CD14-positive monocyte (primary cell): ENCODE results near the gene SLC35B4. TPM values are rescaled to one million over a fixed set of nuclear protein-coding genes. Genes with fewer than 3 reads are reported as not detected.

ENCODE experiments used
- DNase-seq, 3 donors: peaks; one replicate each; pipeline ENCODE4 v3.0.0-alpha.2; 2011 to 2022
- H2AFZ ChIP-seq: 2 replicates; pipeline ENCODE4 v1.6.0; 2012; ENCODE audit warnings: mild to moderate bottlenecking, low read depth, low read length, inconsistent platforms; ENCODE audit not compliant: insufficient read depth, poor library complexity, severe bottlenecking
- H3K27ac ChIP-seq, 2 donors: 1 replicate in 1 of 2; 2 replicates in 1 of 2; pipeline ENCODE4 v1.5.1; 2012 to 2013; ENCODE audit warnings: low read length in 2 of 2, control low read depth in 1 of 2, inconsistent platforms in 1 of 2, low read depth in 1 of 2, mild to moderate bottlenecking in 1 of 2
- H3K27me3 ChIP-seq, 2 donors: one replicate each; pipeline versions ENCODE4 v1.6.0 to v1.6.1; 2011 to 2013; ENCODE audit warnings: low read length in 2 of 2; ENCODE audit not compliant: control insufficient read depth in 2 of 2, insufficient read depth in 2 of 2
- H3K36me3 ChIP-seq, 2 donors: replicated peaks in 1 of 2; 1 replicate in 1 of 2; 2 replicates in 1 of 2; pipeline versions ENCODE4 v1.5.1 to v1.6.1; 2012 to 2013; ENCODE audit warnings: low read length in 2 of 2, control low read depth in 1 of 2, inconsistent platforms in 1 of 2, mild to moderate bottlenecking in 1 of 2; ENCODE audit not compliant: insufficient read depth in 2 of 2, control insufficient read depth in 1 of 2
- H3K4me1 ChIP-seq, 2 donors: 1 replicate in 1 of 2; 2 replicates in 1 of 2; pipeline versions ENCODE4 v1.5.1 to v1.6.1; 2012 to 2013; ENCODE audit warnings: low read length in 2 of 2, control low read depth in 1 of 2, inconsistent platforms in 1 of 2, mild to moderate bottlenecking in 1 of 2, moderate library complexity in 1 of 2; ENCODE audit not compliant: insufficient read depth in 2 of 2, control insufficient read depth in 1 of 2
- H3K4me2 ChIP-seq: replicated peaks from 2 replicates; pipeline ENCODE3; 2012; ENCODE audit warnings: low read length, moderate library complexity, mild to moderate bottlenecking; ENCODE audit not compliant: poor library complexity, severe bottlenecking; ENCODE audit errors: extremely low read depth
- H3K4me3 ChIP-seq, 3 experiments: fragments of 200-600 bp in 1 of 3; sonication (generic) in 1 of 3; replicated peaks in 1 of 3; 1 replicate in 2 of 3; 2 replicates in 1 of 3; pipeline ENCODE4 v1.5.1; 2011 to 2013; ENCODE audit warnings: low read length in 3 of 3, mild to moderate bottlenecking in 3 of 3, control low read depth in 2 of 3, low read depth in 2 of 3, inconsistent platforms in 1 of 3, moderate library complexity in 1 of 3
- H3K79me2 ChIP-seq: 2 replicates; pipeline ENCODE4 v1.6.0; 2012; ENCODE audit warnings: mild to moderate bottlenecking, control low read depth, inconsistent platforms, low read length, moderate library complexity; ENCODE audit not compliant: insufficient read depth
- H3K9ac ChIP-seq: 2 replicates; pipeline ENCODE4 v1.6.0; 2017; ENCODE audit warnings: low read length, mild to moderate bottlenecking; ENCODE audit not compliant: insufficient read depth, poor library complexity, severe bottlenecking
- H3K9me3 ChIP-seq, 2 donors: replicated peaks in 1 of 2; 1 replicate in 1 of 2; 2 replicates in 1 of 2; pipeline versions ENCODE4 v1.5.1 to v1.6.1; 2012 to 2013; ENCODE audit warnings: low read length in 2 of 2, control low read depth in 1 of 2; ENCODE audit not compliant: control insufficient read depth in 1 of 2, insufficient read depth in 1 of 2
- H4K20me1 ChIP-seq: 2 replicates; pipeline ENCODE4 v1.6.0; 2012; ENCODE audit warnings: mild to moderate bottlenecking, low read length, control low read depth, moderate library complexity; ENCODE audit not compliant: insufficient read depth
- H3K27ac Mint-ChIP-seq, 7 donors: one replicate each; pipeline ENCODE4 v1.8.0; 2020; ENCODE audit warnings: mild to moderate bottlenecking in 7 of 7, mixed read lengths in 7 of 7, moderate library complexity in 6 of 7, inconsistent platforms in 2 of 7
- H3K27me3 Mint-ChIP-seq, 3 donors: one replicate each; pipeline ENCODE4 v1.8.0; 2021 to 2022; ENCODE audit warnings: low read depth in 3 of 3, mild to moderate bottlenecking in 3 of 3, mixed read lengths in 3 of 3, moderate library complexity in 3 of 3, inconsistent platforms in 1 of 3
- H3K36me3 Mint-ChIP-seq, 2 donors: one replicate each; pipeline ENCODE4 v1.8.0; 2020; ENCODE audit warnings: mixed read lengths in 2 of 2, inconsistent platforms in 1 of 2, mild to moderate bottlenecking in 1 of 2
- H3K4me1 Mint-ChIP-seq: one replicate; pipeline ENCODE4 v1.8.0; 2020; ENCODE audit warnings: mild to moderate bottlenecking, mixed read lengths
- H3K4me3 Mint-ChIP-seq, 2 donors: one replicate each; pipeline ENCODE4 v1.8.0; 2020; ENCODE audit warnings: mild to moderate bottlenecking in 2 of 2, mixed read lengths in 2 of 2, moderate library complexity in 1 of 2
- H3K9me3 Mint-ChIP-seq, 7 donors: one replicate each; pipeline ENCODE4 v1.8.0; 2020 to 2022; ENCODE audit warnings: mixed read lengths in 7 of 7, mild to moderate bottlenecking in 6 of 7, moderate library complexity in 6 of 7, inconsistent platforms in 2 of 7
- CTCF ChIP-seq: fragments of 200-600 bp; IDR thresholded peaks from one replicate; pipeline ENCODE4 v1.8.0; 2022; ENCODE audit warnings: antibody characterized with exemption, mild to moderate bottlenecking
- WGBS: methylation state at CpG from one replicate; pipeline ENCODE4 v1.1.5; 2013; ENCODE audit warnings: missing lambda C conversion rate; ENCODE audit not compliant: insufficient coverage; 5-methylcytosine and 5-hydroxymethylcytosine counted together
- intact Hi-C, 2 donors: fragments of 100-400 bp; cut with micrococcal nuclease; formaldehyde crosslinking; loops; one replicate each; pipeline versions ENCODE4 v1.15.0 to v1.15.1; 2023
- polyA plus RNA-seq, 3 donors: library from polyadenylated mRNA; depleted of rRNA in 1 of 3; unstranded in 2 of 3; stranded (reverse) in 1 of 3; fragments of 300-500 nt in 2 of 3; fragments of >200 nt in 1 of 3; fragmentation: Illumina TruSeq in 2 of 3; gene quantifications; 1 replicate in 2 of 3; 2 replicates in 1 of 3; pipeline ENCODE4 v1.2.3, GENCODE V29; 2012 to 2021

The SLC35B4 gene
- polyA plus RNA-seq, 3 donors = 9.4 to 21.1 (median 12.7) TPM

- no peak overlapping the region for H3K4me2 ChIP-seq
- H3K4me1 ChIP-seq = peaks cover 24 to 35% of the 10 kb centered on the region in 2 donors
- H3K27ac Mint-ChIP-seq = no peak overlapping the region
- peaks cover 6 to 12% of the 10 kb centered on the region in 2 donors for H3K36me3 Mint-ChIP-seq
- H3K4me3 ChIP-seq = no peak overlapping the region
- H3K27me3 Mint-ChIP-seq = peaks cover 0 to 4% (median 0%) of the 10 kb centered on the region in 3 donors
- no CpG with 5 or more reads among the region's 6 CpGs for WGBS
- no peak overlapping the region for H3K27ac ChIP-seq
- H3K36me3 ChIP-seq = no peaks in the 10 kb centered on the region
- peaks cover 34% of the 10 kb centered on the region for H3K4me1 Mint-ChIP-seq
- no peaks in the 10 kb centered on the region for H4K20me1 ChIP-seq
- no peaks in the 10 kb centered on the region for H3K79me2 ChIP-seq
- intact Hi-C loops = loop anchor here (10.0 kb wide), 2 partner anchors 1058 to 1228 kb away; partner anchors contain the start of genes EXOC4 (in 2 of the 2) and CHCHD3 (in 1 of the 2)
- H3K9me3 Mint-ChIP-seq = no peaks in the 10 kb centered on the region
- no peak overlapping the region for H3K4me3 Mint-ChIP-seq
- no peaks in the 10 kb centered on the region for H3K27me3 ChIP-seq
- H2AFZ ChIP-seq = no peak overlapping the region
- TF ChIP-seq CTCF = no peak
- no peaks in the 10 kb centered on the region for H3K9me3 ChIP-seq
- H3K9ac ChIP-seq = no peak overlapping the region
- no peak for DNase-seq
Measured at GRCh38 chr7:134312717-134313116, 4.0 kb downstream of the SLC35B4 start.

GRCh38 chr7:134311807-134312206, 4.9 kb downstream of the SLC35B4 start:
- no peak for DNase-seq
- Mint-ChIP-seq H3K27me3 (peaks cover 0 to 4% (median 0%) of the 10 kb centered on the region in 3 donors), H3K36me3 (peaks cover 6 to 12% of the 10 kb centered on the region in 2 donors), H3K27ac (no peak overlapping the region), H3K9me3 (no peaks in the 10 kb centered on the region), H3K4me3 (no peak overlapping the region), H3K4me1 (peaks cover 31% of the 10 kb centered on the region)
- intact Hi-C loops = loop anchor here (10.0 kb wide), 2 partner anchors 1057 to 1227 kb away; partner anchors contain the start of genes EXOC4 (in 2 of the 2) and CHCHD3 (in 1 of the 2)
- H3K4me2 ChIP-seq = no peak overlapping the region
- no peaks in the 10 kb centered on the region for H3K79me2 ChIP-seq
- H3K4me1 ChIP-seq = peaks cover 26 to 37% of the 10 kb centered on the region in 2 donors
- no peak overlapping the region for H3K9ac ChIP-seq
- TF ChIP-seq CTCF = no peak
- H2AFZ ChIP-seq = no peak overlapping the region
- H3K27me3 ChIP-seq = no peaks in the 10 kb centered on the region
- H4K20me1 ChIP-seq = no peaks in the 10 kb centered on the region
- no peaks in the 10 kb centered on the region for H3K36me3 ChIP-seq
- WGBS = 100% methylated on average over 3 of the region's 4 CpGs
- H3K27ac ChIP-seq = no peak overlapping the region
- H3K9me3 ChIP-seq = no peaks in the 10 kb centered on the region
- H3K4me3 ChIP-seq = no peak overlapping the region
